Kidney tubule cell (primary cell): Measurements from ENCODE around the gene GNB1.

Source experiments
- DNase-seq: peaks from one replicate; pipeline ENCODE4 v3.0.0-alpha.2; 2018; ENCODE audit warnings: low spot score

The GNB1 gene

GRCh38 chr1:1826356-1827088, 64.4 kb downstream of the GNB1 start:
- DNase-seq: peak; percentile 70

- no peak for DNase-seq
These were observed 65.7 kb downstream of the GNB1 start for GRCh38 chr1:1825217-1825616.

- no peak for DNase-seq
These were observed 71.1 kb downstream of the GNB1 start for GRCh38 chr1:1819762-1820161.

- no peak for DNase-seq
These were observed 73.7 kb downstream of the GNB1 start for GRCh38 chr1:1817221-1817620.

GRCh38 chr1:1815606-1816281, 75.1 kb downstream of the GNB1 start:
- no peak for DNase-seq

- no peak for DNase-seq
These were observed 81.4 kb downstream of the GNB1 start for GRCh38 chr1:1809489-1809888.

GRCh38 chr1:1808206-1808605, 82.7 kb downstream of the GNB1 start:
- no peak for DNase-seq

GRCh38 chr1:1806890-1807289, 84.0 kb downstream of the GNB1 start:
- DNase-seq: no peak

GRCh38 chr1:1804301-1804700, 86.6 kb downstream of the GNB1 start:
- no peak for DNase-seq

GRCh38 chr1:1802871-1803270, 88.0 kb downstream of the GNB1 start:
- DNase-seq: no peak

- no peak for DNase-seq
These were observed 91.2 kb downstream of the GNB1 start for GRCh38 chr1:1799716-1800115.

- DNase-seq: no peak
These were observed 93.1 kb downstream of the GNB1 start for GRCh38 chr1:1797731-1798341.

- no peak for DNase-seq
These were observed 94.4 kb downstream of the GNB1 start for GRCh38 chr1:1796466-1796865.

- no peak for DNase-seq
These were observed 95.9 kb downstream of the GNB1 start for GRCh38 chr1:1794999-1795398.

GRCh38 chr1:1793481-1794244, 97.2 kb downstream of the GNB1 start:
- DNase-seq: no peak

- DNase-seq: peak; percentile 23
These were observed 102.0 kb downstream of the GNB1 start for GRCh38 chr1:1788646-1789431.

GRCh38 chr1:1788136-1788535, 102.8 kb downstream of the GNB1 start:
- no peak for DNase-seq

- DNase-seq: no peak
These were observed 103.9 kb downstream of the GNB1 start for GRCh38 chr1:1786836-1787605.

GRCh38 chr1:1785666-1786065, 105.2 kb downstream of the GNB1 start:
- no peak for DNase-seq

GRCh38 chr1:1784933-1785332, 106.0 kb downstream of the GNB1 start:
- no peak for DNase-seq

GRCh38 chr1:1783320-1783719, 107.6 kb downstream of the GNB1 start:
- DNase-seq: no peak
